Measurements from ENCODE around the gene MRPL52.

- TF ChIP-seq CTCF (IDR thresholded peaks at IDR 0.05) (no peak), EZH2 (IDR thresholded peaks at IDR 0.05) (no peak)
Observed at GRCh38 chr14:22830443-22831010, 840 bp downstream of the MRPL52 start.
